Right lobe of liver (tissue), 6 donors: ENCODE results near the gene AMBRA1. TPM values are rescaled to one million over a fixed set of nuclear protein-coding genes. Genes with fewer than 3 reads are reported as not detected.
"Not testable (repeated sequence)": the region's sequence is repeated elsewhere in the genome, so short reads cannot be mapped to it uniquely, and the experiment has no call there.

Experiments used
- ATAC-seq, 4 donors: fragments of 200-7000 bp; cut with Tn5 transposase; one replicate each; pipeline ENCODE4 v1.9.1; 2020; ENCODE audit warnings: mild to moderate bottlenecking in 4 of 4, moderate library complexity in 4 of 4
- DNase-seq, 3 donors: peaks; one replicate each; pipeline ENCODE4 v3.0.0-alpha.2; 2020
- H3K27ac ChIP-seq, 3 donors: fragments of 200-600 bp; one replicate each; pipeline ENCODE4 v1.8.0; 2022
- H3K27me3 ChIP-seq, 2 donors: fragments of 200-600 bp; one replicate each; pipeline ENCODE4 v1.8.0; 2022
- H3K36me3 ChIP-seq, 4 donors: fragments of 200-600 bp; sonication (generic) in 1 of 4; one replicate each; pipeline versions ENCODE4 v1.5.1 to v1.8.0; 2017 to 2022; ENCODE audit warnings: control low read depth in 1 of 4
- H3K4me1 ChIP-seq, 4 donors: fragments of 200-600 bp; sonication (generic) in 1 of 4; one replicate each; pipeline versions ENCODE4 v1.5.1 to v1.8.0; 2017 to 2022; ENCODE audit warnings: control low read depth in 1 of 4
- H3K4me3 ChIP-seq, 3 donors: fragments of 200-600 bp; one replicate each; pipeline ENCODE4 v1.8.0; 2022
- H3K9me3 ChIP-seq, 4 donors: fragments of 200-600 bp; sonication (generic) in 1 of 4; one replicate each; pipeline versions ENCODE4 v1.5.1 to v1.8.0; 2017 to 2022; ENCODE audit warnings: control low read depth in 1 of 4
- CTCF ChIP-seq, 4 donors: fragments of 200-600 bp in 3 of 4; fragments of 450-650 bp in 1 of 4; IDR thresholded peaks; one replicate each; pipeline versions ENCODE4 v1.5.1 to v1.8.0; 2016 to 2022; ENCODE audit warnings: antibody characterized with exemption in 4 of 4, mild to moderate bottlenecking in 2 of 4
- POLR2A ChIP-seq: fragments of 450-650 bp; IDR thresholded peaks from one replicate; pipeline ENCODE4 v1.6.1; 2017; ENCODE audit warnings: antibody characterized with exemption, mild to moderate bottlenecking
- WGBS: methylation state at CpG from one replicate; pipeline ENCODE4 v1.1.6; 2018; ENCODE audit warnings: low coverage, low lambda C conversion rate; ENCODE audit not compliant: insufficient coverage; ENCODE audit errors: missing lambda C conversion rate; 5-methylcytosine and 5-hydroxymethylcytosine counted together
- intact Hi-C, 2 donors: fragments of 100-400 bp; cut with DNase I; formaldehyde crosslinking; loops; one replicate each; pipeline versions ENCODE4 v1.11.2 to v1.14.1; 2022
- total RNA-seq, 6 experiments: library from RNA; depleted of rRNA in 2 of 6; stranded (reverse); fragments of >200 nt in 2 of 6; fragmentation: NEBNext Ultra II Directional in 3 of 6; extraction: Animal tissue kit (Norgen Biotek cat#: 25700) in 3 of 6; gene quantifications; one replicate each; pipeline versions ENCODE4 v1.1.0 to v1.2.4, GENCODE V29; 2016 to 2023
- donor health status: DM: no; HTN: yes; CAD: no.
- donor health status: DM: no; HTN: no; CAD: no.
- donor health status: DM: no; HTN: no; CAD: no.
- donor health status: DM: no; HTN: yes; CAD: no.
- donor health status: DM: no; HTN: yes; CAD: no.

AMBRA1 gene
- total RNA-seq, 6 experiments from 2014 or later, result 11.0 to 15.7 (median 13.6) TPM

GRCh38 chr11:46380340-46381047, 213.3 kb downstream of the AMBRA1 start:
- intact Hi-C loops, result loop anchor here (10.0 kb wide), 1 partner anchor 154 kb away; no protein-coding TSS in a partner anchor
- DNase-seq (peak; percentile 75 to 85 (median 77)), ATAC-seq (peak; percentile 75 to 83 (median 78))
- TF ChIP-seq POLR2A (no peak), CTCF (IDR thresholded peaks at IDR 0.05) (no peak)
- H3K9me3 ChIP-seq, result no peaks in the 10 kb centered on the region
- peaks cover 0 to 10% (median 2%) of the 10 kb centered on the region in 4 donors for H3K36me3 ChIP-seq
- under 1% methylated on average over 25 of the region's 45 CpGs for WGBS
- peaks cover 0 to 8% (median 3%) of the 10 kb centered on the region in 4 donors for H3K4me1 ChIP-seq
- H3K27ac ChIP-seq, result peak overlapping the region; percentile 18 to 53 (median 44)
- no peaks in the 10 kb centered on the region for H3K27me3 ChIP-seq
- H3K4me3 ChIP-seq, result peak overlapping the region; percentile 56 to 62 (median 58)

- H3K4me1 ChIP-seq, H3K27ac ChIP-seq, DNase-seq, H3K27me3 ChIP-seq, H3K9me3 ChIP-seq: not testable (repeated sequence)
- peak in 2 of 4 donors; percentile 1 to 2 for ATAC-seq
- no CpG with 5 or more reads among the region's 36 CpGs for WGBS
- intact Hi-C loops, result loop anchor here (10.0 kb wide), 1 partner anchor 155 kb away; no protein-coding TSS in a partner anchor
- Histone ChIP-seq H3K4me3 (peak overlapping the region in 1 of 3 donors; percentile 58), H3K36me3 (peaks cover 0 to 18% (median 8%) of the 10 kb centered on the region in 4 donors)
Measured at GRCh38 chr11:46379482-46380293, 214.1 kb downstream of the AMBRA1 start.

GRCh38 chr11:46378811-46379481, 214.9 kb downstream of the AMBRA1 start:
- Histone ChIP-seq H3K9me3 (no peaks in the 10 kb centered on the region), H3K4me3 (no peak overlapping the region), H3K4me1 (peaks cover 0 to 8% (median 3%) of the 10 kb centered on the region in 4 donors), H3K27me3 (no peaks in the 10 kb centered on the region), H3K36me3 (peaks cover 0 to 25% (median 12%) of the 10 kb centered on the region in 4 donors), H3K27ac (no peak overlapping the region)
- TF ChIP-seq POLR2A (no peak), CTCF (IDR thresholded peaks at IDR 0.05) (no peak)
- no CpG with 5 or more reads among the region's 20 CpGs for WGBS
- DNase-seq, result no peak
- intact Hi-C loops, result no loop called here
- no peak for ATAC-seq

GRCh38 chr11:46378296-46378695, 215.5 kb downstream of the AMBRA1 start:
- peaks cover 0 to 28% (median 16%) of the 10 kb centered on the region in 4 donors for H3K36me3 ChIP-seq
- no peaks in the 10 kb centered on the region for H3K27me3 ChIP-seq
- intact Hi-C loops, result no loop called here
- no peak overlapping the region for H3K4me3 ChIP-seq
- no peak overlapping the region for H3K27ac ChIP-seq
- peaks cover 0 to 8% (median 3%) of the 10 kb centered on the region in 4 donors for H3K4me1 ChIP-seq
- DNase-seq (no peak), ATAC-seq (no peak)
- H3K9me3 ChIP-seq, result no peaks in the 10 kb centered on the region
- WGBS, result 80% methylated on average over 2 of the region's 10 CpGs
- TF ChIP-seq POLR2A, result no peak

- DNase-seq (no peak), ATAC-seq (no peak)
- Histone ChIP-seq H3K9me3 (no peaks in the 10 kb centered on the region), H3K27ac (no peak overlapping the region), H3K4me3 (no peak overlapping the region), H3K4me1 (peaks cover 0 to 8% (median 3%) of the 10 kb centered on the region in 4 donors), H3K36me3 (peaks cover 0 to 28% (median 16%) of the 10 kb centered on the region in 4 donors), H3K27me3 (no peaks in the 10 kb centered on the region)
- intact Hi-C loops, result no loop called here
- no peak for TF ChIP-seq CTCF (IDR thresholded peaks at IDR 0.05)
- no peak for TF ChIP-seq POLR2A
- 86% methylated on average over 2 of the region's 5 CpGs for WGBS
Measured at GRCh38 chr11:46377831-46378230, 216.0 kb downstream of the AMBRA1 start.
